CD4-positive, alpha-beta memory T cell (primary cell): Measurements from ENCODE around the gene HDLBP. TPM values are rescaled to one million over a fixed set of nuclear protein-coding genes. Genes with fewer than 3 reads are reported as not detected.

Source experiments
- CTCF ChIA-PET: fragments of 350-600 bp; sonication (Branson Sonifier 250); formaldehyde crosslinking; loops from one replicate; lab custom pipeline; 2021; ENCODE audit warnings: inconsistent platforms; ENCODE audit not compliant: partially characterized antibody; lab: Charles Lee
- POLR2A ChIA-PET: fragments of 350-600 bp; sonication (Branson Sonifier 250); formaldehyde crosslinking; loops from one replicate; lab custom pipeline; 2021; ENCODE audit not compliant: partially characterized antibody; lab: Charles Lee
- DNase-seq, 5 donors: peaks; one replicate each; pipeline versions ENCODE4 v3.0.0 to v3.0.0-alpha.2; 2020 to 2022; ENCODE audit warnings: mixed read lengths in 1 of 5
- H3K27ac ChIP-seq: one replicate; pipeline ENCODE4 v1.7.0; 2013; ENCODE audit warnings: low read depth, low read length
- H3K27me3 ChIP-seq: 2 replicates; pipeline ENCODE4 v1.7.0; 2013; ENCODE audit warnings: mild to moderate bottlenecking, low read length, moderate library complexity; ENCODE audit not compliant: insufficient read depth
- H3K36me3 ChIP-seq: 2 replicates; pipeline ENCODE4 v1.7.0; 2013; ENCODE audit warnings: mild to moderate bottlenecking, low read length, moderate library complexity; ENCODE audit not compliant: insufficient read depth
- H3K4me1 ChIP-seq: 2 replicates; pipeline ENCODE4 v1.7.0; 2013; ENCODE audit warnings: mild to moderate bottlenecking, low read length, moderate library complexity; ENCODE audit not compliant: insufficient read depth
- H3K4me3 ChIP-seq, 2 donors: one replicate each; pipeline ENCODE4 v1.7.0; 2013; ENCODE audit warnings: low read length in 2 of 2, mild to moderate bottlenecking in 1 of 2
- H3K9me3 ChIP-seq, 2 donors: one replicate each; pipeline ENCODE4 v1.7.0; 2013; ENCODE audit warnings: low read length in 2 of 2, control low read depth in 1 of 2; ENCODE audit not compliant: control insufficient read depth in 1 of 2
- H3K27ac Mint-ChIP-seq, 7 donors: one replicate each; pipeline ENCODE4 v1.8.0; 2020 to 2021; ENCODE audit warnings: mixed read lengths in 7 of 7, mild to moderate bottlenecking in 6 of 7, inconsistent platforms in 3 of 7, moderate library complexity in 3 of 7
- H3K27me3 Mint-ChIP-seq, 2 donors: one replicate each; pipeline ENCODE4 v1.8.0; 2020 to 2021; ENCODE audit warnings: mixed read lengths in 2 of 2
- H3K36me3 Mint-ChIP-seq, 2 donors: one replicate each; pipeline ENCODE4 v1.8.0; 2020 to 2021; ENCODE audit warnings: mixed read lengths in 2 of 2, inconsistent platforms in 1 of 2, mild to moderate bottlenecking in 1 of 2
- H3K4me1 Mint-ChIP-seq, 4 donors: one replicate each; pipeline ENCODE4 v1.8.0; 2020 to 2021; ENCODE audit warnings: mixed read lengths in 4 of 4, mild to moderate bottlenecking in 1 of 4
- H3K4me3 Mint-ChIP-seq, 8 donors: one replicate each; pipeline ENCODE4 v1.8.0; 2020 to 2021; ENCODE audit warnings: mixed read lengths in 8 of 8, mild to moderate bottlenecking in 7 of 8, moderate library complexity in 6 of 8, inconsistent platforms in 3 of 8
- H3K9me3 Mint-ChIP-seq, 8 donors: one replicate each; pipeline ENCODE4 v1.8.0; 2020 to 2021; ENCODE audit warnings: mixed read lengths in 8 of 8, mild to moderate bottlenecking in 5 of 8, inconsistent platforms in 3 of 8, moderate library complexity in 1 of 8
- intact Hi-C: fragments of 100-400 bp; cut with micrococcal nuclease; formaldehyde crosslinking; loops from one replicate; pipeline ENCODE4 v1.15.1; 2023
- polyA plus RNA-seq, 2 donors: library from polyadenylated mRNA; unstranded; fragments of 300-500 nt; fragmentation: Illumina TruSeq; gene quantifications; one replicate each; pipeline ENCODE4 v1.2.3, GENCODE V29; 2021
- total RNA-seq, 2 experiments: library from RNA; stranded (reverse); gene quantifications; one replicate each; pipeline ENCODE4 v1.2.3, GENCODE V29; 2021

HDLBP gene
- total and polyA plus RNA-seq, 4 experiments from 2014 or later = 24.7 to 183 (median 124) TPM

- DNase-seq = no peak
- intact Hi-C loops = loop anchor here (1.0 to 10.0 kb wide), 6 partner anchors 42 to 525 kb away; partner anchors contain the start of genes HDLBP, ING5, SEPTIN2 and STK25
- Histone ChIP-seq H3K27me3 (no peaks in the 10 kb centered on the region), H3K36me3 (peaks cover 6% of the 10 kb centered on the region), H3K9me3 (no peaks in the 10 kb centered on the region), H3K4me1 (peaks cover 15% of the 10 kb centered on the region), H3K27ac (peak overlapping the region; percentile 57), H3K4me3 (peak overlapping the region; percentile 47 to 63)
- Mint-ChIP-seq H3K27ac (peak overlapping the region in 6 of 7 donors; percentile 14 to 79 (median 62)), H3K27me3 (no peaks in the 10 kb centered on the region), H3K36me3 (peaks cover 4 to 20% of the 10 kb centered on the region in 2 donors), H3K9me3 (peaks cover 0 to 1% (median 0%) of the 10 kb centered on the region in 8 donors), H3K4me1 (peaks cover 6 to 29% (median 15%) of the 10 kb centered on the region in 4 donors), H3K4me3 (peak overlapping the region; percentile 75 to 87 (median 80))
- CTCF ChIA-PET = no interaction called here
- POLR2A ChIA-PET = no interaction called here
These were observed 41.4 kb upstream of the HDLBP start for GRCh38 chr2:241356871-241357260.

GRCh38 chr2:241355983-241356870 is 40.8 kb upstream of the HDLBP start, which contains the start of gene FARP2:
TSS of gene FARP2 (plus strand) at chr2:241356285. CDS start at chr2:241373108, 16,823 bp downstream.
- H3K4me3 Mint-ChIP-seq = peak within 1 kb of the TSS; percentile 82 to 89 (median 86)
- Histone ChIP-seq H3K36me3 (peaks cover 12% of the 10 kb centered on the region), H3K9me3 (no peaks in the 10 kb centered on the region), H3K4me3 (peak within 1 kb of the TSS; percentile 47 to 63), H3K27ac (peak within 1 kb of the TSS; percentile 57), H3K4me1 (peaks cover 15% of the 10 kb centered on the region), H3K27me3 (no peaks in the 10 kb centered on the region)
- peaks cover 6 to 26% (median 15%) of the 10 kb centered on the region in 4 donors for H3K4me1 Mint-ChIP-seq
- CTCF ChIA-PET = no interaction called here
- peak within 1 kb of the TSS; percentile 77 to 97 (median 93) for H3K27ac Mint-ChIP-seq
- H3K36me3 Mint-ChIP-seq = peaks cover 5 to 26% of the 10 kb centered on the region in 2 donors
- DNase-seq = peak; percentile 97 to 99 (median 98)
- no peaks in the 10 kb centered on the region for H3K27me3 Mint-ChIP-seq
- POLR2A ChIA-PET = no interaction called here
- intact Hi-C loops = loop anchor here (1.0 to 10.0 kb wide), 6 partner anchors 41 to 526 kb away; partner anchors contain the start of genes HDLBP, ING5, SEPTIN2 and STK25
- H3K9me3 Mint-ChIP-seq = peaks cover 0 to 1% (median 0%) of the 10 kb centered on the region in 8 donors

DNA sequence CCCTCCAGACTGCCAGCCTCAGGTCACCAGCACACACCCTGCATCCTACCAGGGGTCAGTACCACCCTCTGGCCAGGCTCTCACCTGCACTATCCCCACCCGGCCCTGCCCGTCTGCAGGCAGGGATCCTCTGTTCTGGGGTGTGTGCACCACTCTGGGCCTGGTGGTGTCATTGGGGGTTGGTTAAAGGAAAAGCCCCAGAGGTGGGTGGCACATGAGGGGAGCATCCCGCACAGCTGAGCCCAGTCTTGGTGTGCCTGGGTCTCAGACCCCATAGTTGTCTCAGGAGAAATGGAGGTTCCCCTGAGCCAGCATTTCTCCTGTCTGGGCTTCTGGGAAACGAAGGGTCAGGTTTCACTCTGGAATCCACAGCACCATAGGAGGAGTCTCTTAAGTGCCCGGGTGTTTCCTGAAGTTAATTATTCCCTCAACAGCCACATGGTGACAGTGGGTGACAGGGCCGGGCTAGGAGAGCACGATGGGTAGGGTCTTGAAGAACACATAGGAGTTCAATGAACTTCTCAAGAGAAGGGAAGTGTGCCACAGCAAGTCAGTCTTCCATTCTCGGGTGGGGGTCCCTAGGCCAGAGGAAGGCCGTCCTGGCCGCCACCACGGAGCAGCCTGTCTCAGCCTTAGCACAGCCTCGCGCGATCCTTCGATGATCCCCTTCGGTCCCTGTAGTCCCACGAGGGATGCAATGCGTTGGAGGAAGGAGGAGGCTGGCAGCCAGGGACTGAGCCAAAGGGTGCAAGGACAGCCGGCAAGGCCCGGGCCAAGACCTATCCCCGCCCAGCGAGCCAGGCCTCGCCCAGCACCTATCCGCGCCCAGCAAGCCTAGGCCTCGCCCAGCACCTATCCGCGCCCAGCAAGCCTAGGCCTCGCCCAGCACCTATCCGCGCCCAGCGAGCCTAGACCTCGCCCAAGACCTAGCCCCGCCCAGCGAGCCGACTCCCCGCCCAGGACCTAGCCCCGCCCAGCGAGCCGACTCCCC is 39.5 kb upstream of the HDLBP start:
- H3K36me3 Mint-ChIP-seq = peaks cover 16 to 37% of the 10 kb centered on the region in 2 donors
- peak overlapping the region in 3 of 8 donors; percentile 4 to 63 (median 32) for H3K4me3 Mint-ChIP-seq
- ChIA-PET POLR2A (no interaction called here), CTCF (no interaction called here)
- peaks cover 0 to 1% (median 0%) of the 10 kb centered on the region in 8 donors for H3K9me3 Mint-ChIP-seq
- Histone ChIP-seq H3K36me3 (peaks cover 24% of the 10 kb centered on the region), H3K4me3 (no peak overlapping the region), H3K4me1 (peaks cover 15% of the 10 kb centered on the region), H3K9me3 (no peaks in the 10 kb centered on the region), H3K27me3 (no peaks in the 10 kb centered on the region), H3K27ac (peak overlapping the region; percentile 12)
- H3K27ac Mint-ChIP-seq = peak overlapping the region; percentile 48 to 88 (median 62)
- H3K4me1 Mint-ChIP-seq = peaks cover 6 to 30% (median 15%) of the 10 kb centered on the region in 4 donors
- H3K27me3 Mint-ChIP-seq = no peaks in the 10 kb centered on the region
- intact Hi-C loops = loop anchor here (5.0 to 10.0 kb wide), 4 partner anchors 262 to 527 kb away; partner anchors contain the start of gene ING5
- DNase-seq = peak; percentile 72 to 81 (median 78)

- Histone ChIP-seq H3K27me3 (no peaks in the 10 kb centered on the region), H3K36me3 (peaks cover 44% of the 10 kb centered on the region), H3K4me1 (peaks cover 12% of the 10 kb centered on the region), H3K4me3 (no peak overlapping the region), H3K27ac (no peak overlapping the region), H3K9me3 (no peaks in the 10 kb centered on the region)
- intact Hi-C loops = loop anchor here (10.0 kb wide), 1 partner anchor 353 kb away; the partner anchor contains the start of gene ING5
- H3K4me3 Mint-ChIP-seq = no peak overlapping the region
- H3K9me3 Mint-ChIP-seq = peaks cover 0 to 1% (median 0%) of the 10 kb centered on the region in 8 donors
- ChIA-PET CTCF (no interaction called here), POLR2A (no interaction called here)
- H3K27me3 Mint-ChIP-seq = no peaks in the 10 kb centered on the region
- no peak for DNase-seq
- H3K4me1 Mint-ChIP-seq = peaks cover 5 to 12% (median 7%) of the 10 kb centered on the region in 4 donors
- peaks cover 28 to 53% of the 10 kb centered on the region in 2 donors for H3K36me3 Mint-ChIP-seq
- no peak overlapping the region for H3K27ac Mint-ChIP-seq
These were observed 36.8 kb upstream of the HDLBP start for GRCh38 chr2:241352227-241352626.

GRCh38 chr2:241351640-241352031 is 36.2 kb upstream of the HDLBP start:
- Mint-ChIP-seq H3K27me3 (no peaks in the 10 kb centered on the region), H3K36me3 (peaks cover 31 to 58% of the 10 kb centered on the region in 2 donors), H3K4me3 (no peak overlapping the region), H3K9me3 (peaks cover 0 to 1% (median 0%) of the 10 kb centered on the region in 8 donors), H3K27ac (no peak overlapping the region), H3K4me1 (peaks cover 2 to 6% (median 3%) of the 10 kb centered on the region in 4 donors)
- Histone ChIP-seq H3K4me1 (peaks cover 6% of the 10 kb centered on the region), H3K27ac (no peak overlapping the region), H3K9me3 (no peaks in the 10 kb centered on the region), H3K36me3 (peaks cover 50% of the 10 kb centered on the region), H3K27me3 (no peaks in the 10 kb centered on the region), H3K4me3 (no peak overlapping the region)
- CTCF ChIA-PET = no interaction called here
- DNase-seq = no peak
- POLR2A ChIA-PET = no interaction called here
- intact Hi-C loops = loop anchor here (10.0 kb wide), 1 partner anchor 353 kb away; the partner anchor contains the start of gene ING5

DNA sequence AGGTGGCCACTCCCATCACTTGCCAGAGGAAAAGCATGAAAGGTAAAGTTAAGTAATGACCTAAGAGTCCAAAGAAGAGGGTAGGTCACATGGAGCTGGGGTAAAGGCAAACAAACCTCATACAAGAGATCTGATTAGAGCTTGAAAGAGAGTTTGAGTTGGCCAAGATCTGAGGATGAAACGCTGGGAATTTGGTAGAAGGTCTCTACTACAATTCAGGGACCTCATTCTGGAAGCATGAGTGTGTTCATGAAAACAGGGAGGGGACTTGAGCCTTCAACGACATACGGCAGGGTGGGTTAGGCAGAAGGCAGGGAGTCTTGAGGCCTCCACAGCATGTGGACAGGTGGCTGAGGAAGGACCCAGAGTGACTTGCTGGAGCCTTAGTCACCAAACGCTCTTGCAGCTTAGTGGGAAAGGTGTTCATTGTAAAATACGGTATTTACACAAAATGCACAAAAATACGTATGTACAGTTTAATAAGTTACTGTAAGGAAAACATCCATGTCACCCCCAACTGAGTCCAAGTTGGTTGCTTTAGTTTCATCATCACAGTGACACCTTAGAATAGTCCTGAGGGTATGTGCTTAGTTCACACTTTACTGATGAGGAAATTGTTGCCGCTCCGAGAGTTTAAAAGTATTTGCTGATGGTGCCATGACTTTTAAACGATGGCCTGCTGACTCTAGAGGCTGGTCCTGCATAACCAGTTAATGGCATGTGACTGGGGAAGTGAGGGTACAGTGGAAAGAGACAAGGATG is 35.6 kb upstream of the HDLBP start:
- peaks cover 56% of the 10 kb centered on the region for H3K36me3 ChIP-seq
- intact Hi-C loops = loop anchor here (10.0 kb wide), 1 partner anchor 354 kb away; the partner anchor contains the start of gene ING5
- POLR2A ChIA-PET = no interaction called here
- Mint-ChIP-seq H3K4me1 (peaks cover 2 to 5% (median 3%) of the 10 kb centered on the region in 4 donors), H3K27me3 (no peaks in the 10 kb centered on the region), H3K27ac (peak overlapping the region in 3 of 7 donors; percentile 16 to 28 (median 22)), H3K9me3 (peaks cover 0 to 1% (median 0%) of the 10 kb centered on the region in 8 donors), H3K36me3 (peaks cover 33 to 63% of the 10 kb centered on the region in 2 donors), H3K4me3 (peak overlapping the region in 1 of 8 donors; percentile 32)
- H3K4me3 ChIP-seq = no peak overlapping the region
- peaks cover 3% of the 10 kb centered on the region for H3K4me1 ChIP-seq
- H3K27ac ChIP-seq = no peak overlapping the region
- CTCF ChIA-PET = interaction anchor here (0.7 kb wide), 1 partner anchor 33 kb away, joined by 3 read pairs; no protein-coding TSS in a partner anchor
- no peaks in the 10 kb centered on the region for H3K27me3 ChIP-seq
- DNase-seq = no peak
- H3K9me3 ChIP-seq = no peaks in the 10 kb centered on the region
